Endothelial cell of umbilical vein (primary cell): ENCODE results near the gene NKD2. TPM values are rescaled to one million over a fixed set of nuclear protein-coding genes. Genes with fewer than 3 reads are reported as not detected.

ENCODE experiments used
- BruUV-seq: library from RNA; stranded (reverse); fragments of 400-500 nt; replicated peaks from 2 replicates; lab custom pipeline; 2021; lab: Mats Ljungman, UMichigan
- CTCF ChIA-PET: fragments of 300-600, 350-600 bp; sonication (Branson Sonifier 250); formaldehyde crosslinking; loops from one replicate; lab custom pipeline; 2021; ENCODE audit warnings: antibody characterized with exemption, inconsistent platforms; lab: Charles Lee
- POLR2A ChIA-PET: fragments of 300-600, 350-600 bp; sonication (Branson Sonifier 250); formaldehyde crosslinking; loops from one replicate; lab custom pipeline; 2021; ENCODE audit warnings: antibody characterized with exemption, inconsistent platforms; lab: Charles Lee
- DNase-seq: peaks from one replicate; pipeline ENCODE4 v3.0.0-alpha.2; 2011; ENCODE audit warnings: low read depth, low spot score
- FAIRE-seq: peaks from 2 replicates; lab custom pipeline; 2011; peaks lifted over from hg19 to GRCh38; lab: Jason Lieb, UNC
- H2AFZ ChIP-seq: 2 replicates; pipeline ENCODE4 v1.6.0; 2012; ENCODE audit warnings: low read depth, low read length, control low read depth, inconsistent platforms
- H3K27ac ChIP-seq: 2 replicates; pipeline ENCODE4 v1.5.1; 2011; ENCODE audit warnings: low read depth, mild to moderate bottlenecking, control low read depth, low read length, moderate library complexity; ENCODE audit not compliant: insufficient read depth
- H3K27me3 ChIP-seq, 2 experiments: 2 replicates each; pipeline versions ENCODE4 v1.6.0 to v1.6.1; 2011; ENCODE audit warnings: low read length in 2 of 2, mixed read lengths in 1 of 2; ENCODE audit not compliant: control insufficient read depth in 2 of 2, insufficient read depth in 2 of 2
- H3K36me3 ChIP-seq, 2 experiments: 2 replicates in 1 of 2; 3 replicates in 1 of 2; pipeline ENCODE4 v1.5.1; 2011; ENCODE audit warnings: low read length in 2 of 2, mild to moderate bottlenecking in 1 of 2, moderate library complexity in 1 of 2; ENCODE audit not compliant: control insufficient read depth in 2 of 2, insufficient read depth in 2 of 2; ENCODE audit errors: extremely low read depth in 1 of 2
- H3K4me1 ChIP-seq: 3 replicates; pipeline ENCODE4 v1.5.1; 2011; ENCODE audit warnings: mild to moderate bottlenecking, low read length; ENCODE audit not compliant: control insufficient read depth, insufficient read depth; ENCODE audit errors: extremely low read depth
- H3K4me2 ChIP-seq: 2 replicates; pipeline ENCODE4 v1.6.1; 2011; ENCODE audit warnings: low read length, control low read depth, mixed read lengths; ENCODE audit not compliant: insufficient read depth
- H3K4me3 ChIP-seq, 3 experiments: fragments of 200-600 bp in 1 of 3; sonication (generic), shearing (Covaris generic) in 1 of 3; replicated peaks in 1 of 3; 2 replicates each; pipeline ENCODE4 v1.5.1; 2011 to 2016; ENCODE audit warnings: control low read depth in 3 of 3, low read length in 3 of 3, mild to moderate bottlenecking in 2 of 3, inconsistent platforms in 1 of 3, low read depth in 1 of 3, moderate library complexity in 1 of 3; ENCODE audit not compliant: insufficient read depth in 1 of 3
- H3K79me2 ChIP-seq: 2 replicates; pipeline ENCODE4 v1.6.0; 2012; ENCODE audit warnings: low read length, inconsistent platforms; ENCODE audit not compliant: control insufficient read depth, insufficient read depth
- H3K9ac ChIP-seq: replicated peaks from 2 replicates; pipeline ENCODE3; 2011; ENCODE audit warnings: low read length, control low read depth; ENCODE audit not compliant: insufficient read depth; ENCODE audit errors: extremely low read depth
- H3K9me1 ChIP-seq: replicated peaks from 3 replicates; pipeline ENCODE4 v1.6.0; 2011; ENCODE audit warnings: mild to moderate bottlenecking, low read length; ENCODE audit not compliant: control insufficient read depth, insufficient read depth; ENCODE audit errors: extremely low read depth
- H3K9me3 ChIP-seq: replicated peaks from 2 replicates; pipeline ENCODE4 v1.5.1; 2012; ENCODE audit warnings: low read length, inconsistent platforms; ENCODE audit not compliant: control insufficient read depth, insufficient read depth
- H4K20me1 ChIP-seq: replicated peaks from 2 replicates; pipeline ENCODE3; 2011; ENCODE audit warnings: mild to moderate bottlenecking, low read length; ENCODE audit not compliant: control insufficient read depth, insufficient read depth; ENCODE audit errors: extremely low read depth
- EZH2 ChIP-seq: IDR thresholded peaks from 2 replicates; pipeline ENCODE4 v1.6.1; 2012; ENCODE audit warnings: borderline replicate concordance, low read depth, mild to moderate bottlenecking, moderate library complexity, low read length, inconsistent platforms; ENCODE audit not compliant: severe bottlenecking
- FOS ChIP-seq: IDR thresholded peaks from 2 replicates; pipeline ENCODE4 v1.6.1; 2011; ENCODE audit warnings: mild to moderate bottlenecking, low read length, moderate library complexity, borderline replicate concordance; ENCODE audit not compliant: insufficient read depth
- GATA2 ChIP-seq: IDR thresholded peaks from 2 replicates; pipeline ENCODE4 v1.7.0; 2011; ENCODE audit warnings: low read depth, mild to moderate bottlenecking, moderate library complexity, mixed read lengths, low read length; ENCODE audit not compliant: insufficient read length, insufficient read depth
- JUN ChIP-seq: IDR thresholded peaks from 2 replicates; pipeline ENCODE4 v1.6.1; 2011; ENCODE audit warnings: borderline replicate concordance, low read depth; ENCODE audit not compliant: insufficient read length, insufficient read depth
- MAX ChIP-seq: IDR thresholded peaks from 2 replicates; pipeline ENCODE4 v1.6.1; 2011; ENCODE audit not compliant: insufficient read depth, insufficient read length
- MYC ChIP-seq: IDR thresholded peaks from one replicate; pipeline ENCODE4 v1.6.1; 2011; ENCODE audit warnings: mild to moderate bottlenecking, low read depth, low read length
- POLR2A ChIP-seq: IDR thresholded peaks from 2 replicates; pipeline ENCODE4 v1.6.1; 2012; ENCODE audit warnings: low read depth, mild to moderate bottlenecking, control low read depth, low read length
- POLR2AphosphoS5 ChIP-seq: IDR thresholded peaks from 2 replicates; pipeline ENCODE4 v1.6.1; 2012; ENCODE audit warnings: low read depth, mild to moderate bottlenecking, control low read depth, low read length, moderate library complexity; ENCODE audit not compliant: insufficient read depth
- dilution Hi-C: fragments of 300-500 bp; cut with MboI; formaldehyde crosslinking; loops from one replicate; pipeline ENCODE4 v1.15.0; 2019; ENCODE audit warnings: low sequenced_read_pairs; ENCODE audit not compliant: extremely low pct_ligation_motif_present
- intact Hi-C: fragments of 100-400 bp; cut with micrococcal nuclease; formaldehyde crosslinking; loops from one replicate; pipeline ENCODE4 v1.10.0; 2022
- polyA plus RNA-seq, 4 experiments: library from polyadenylated mRNA; depleted of rRNA in 3 of 4; stranded (reverse) in 3 of 4; unstranded in 1 of 4; fragments of >200 nt; gene quantifications; 2 replicates each; pipeline versions ENCODE4 v1.2.1 to v1.2.3, GENCODE V29; 2011 to 2012; ENCODE audit warnings: missing spikeins in 1 of 4
- total RNA-seq: library from RNA; stranded (reverse); gene quantifications from 2 replicates; pipeline ENCODE4 v1.2.3, GENCODE V29; 2021
- TF ChIP-seq, protein P1 (sequence below), 2 donors: IDR thresholded peaks; 1 replicate in 1 of 2; 2 replicates in 1 of 2; pipeline ENCODE4 v1.5.1; 2011; ENCODE audit warnings: low read length in 2 of 2, mild to moderate bottlenecking in 2 of 2, moderate library complexity in 2 of 2, control low read depth in 1 of 2, inconsistent platforms in 1 of 2, low read depth in 1 of 2; ENCODE audit not compliant: insufficient read depth in 1 of 2; ENCODE audit errors: extremely low read depth in 1 of 2

The NKD2 gene
- total and polyA plus RNA-seq, 2 donors (not counting 3 experiments of a cell fraction or from before 2014, with no cell fraction given): 0.08 TPM; not detected in 1

DNA sequence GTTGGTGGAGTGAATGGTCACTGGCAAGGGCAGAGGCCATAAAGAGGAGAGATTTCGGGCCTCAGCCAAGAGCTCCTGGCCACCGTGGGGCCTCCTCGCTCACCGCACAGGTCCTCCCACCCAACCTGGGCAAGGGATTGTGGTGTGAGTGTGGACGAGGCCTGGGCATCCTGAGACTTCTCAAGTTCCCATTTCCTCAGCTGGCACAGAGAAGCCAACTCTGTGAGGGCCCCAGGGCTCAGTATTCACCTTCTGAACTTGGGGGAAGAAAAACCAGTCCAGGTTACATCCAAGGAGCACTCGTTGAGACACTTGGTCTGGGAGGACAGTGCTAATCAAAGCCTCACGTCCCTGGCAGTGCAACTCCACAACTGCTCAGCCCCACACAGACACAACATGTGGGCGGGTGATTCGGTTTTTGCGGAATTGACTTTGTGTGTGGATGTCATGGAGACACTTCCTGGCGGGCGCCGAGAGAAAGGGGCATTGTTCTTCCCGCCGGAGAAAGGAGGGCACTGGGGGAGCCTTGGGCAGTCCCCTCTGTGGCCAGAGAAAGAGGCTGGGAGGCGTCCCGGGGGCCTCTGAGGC is 28.5 kb upstream of the NKD2 start:
- intact Hi-C loops: no loop called here
- Histone ChIP-seq H3K27me3 (peaks cover 0 to 9% of the 10 kb centered on the region in 2 experiments), H3K4me3 (no peak overlapping the region), H2AFZ (no peak overlapping the region), H3K9me3 (no peaks in the 10 kb centered on the region), H3K9ac (no peak overlapping the region), H3K79me2 (no peaks in the 10 kb centered on the region), H3K36me3 (no peaks in the 10 kb centered on the region), H3K4me2 (no peak overlapping the region), H3K4me1 (no peaks in the 10 kb centered on the region), H3K9me1 (no peaks in the 10 kb centered on the region), H3K27ac (no peak overlapping the region), H4K20me1 (no peaks in the 10 kb centered on the region)
- DNase-seq (peak; percentile 29), FAIRE-seq (no peak)
- POLR2A ChIA-PET: no interaction called here
- TF ChIP-seq FOS (no peak), MYC (no peak), GATA2 (no peak), POLR2AphosphoS5 (no peak), MAX (no peak), JUN (no peak), EZH2 (no peak), POLR2A (no peak)
- TF ChIP-seq, protein P1, sequence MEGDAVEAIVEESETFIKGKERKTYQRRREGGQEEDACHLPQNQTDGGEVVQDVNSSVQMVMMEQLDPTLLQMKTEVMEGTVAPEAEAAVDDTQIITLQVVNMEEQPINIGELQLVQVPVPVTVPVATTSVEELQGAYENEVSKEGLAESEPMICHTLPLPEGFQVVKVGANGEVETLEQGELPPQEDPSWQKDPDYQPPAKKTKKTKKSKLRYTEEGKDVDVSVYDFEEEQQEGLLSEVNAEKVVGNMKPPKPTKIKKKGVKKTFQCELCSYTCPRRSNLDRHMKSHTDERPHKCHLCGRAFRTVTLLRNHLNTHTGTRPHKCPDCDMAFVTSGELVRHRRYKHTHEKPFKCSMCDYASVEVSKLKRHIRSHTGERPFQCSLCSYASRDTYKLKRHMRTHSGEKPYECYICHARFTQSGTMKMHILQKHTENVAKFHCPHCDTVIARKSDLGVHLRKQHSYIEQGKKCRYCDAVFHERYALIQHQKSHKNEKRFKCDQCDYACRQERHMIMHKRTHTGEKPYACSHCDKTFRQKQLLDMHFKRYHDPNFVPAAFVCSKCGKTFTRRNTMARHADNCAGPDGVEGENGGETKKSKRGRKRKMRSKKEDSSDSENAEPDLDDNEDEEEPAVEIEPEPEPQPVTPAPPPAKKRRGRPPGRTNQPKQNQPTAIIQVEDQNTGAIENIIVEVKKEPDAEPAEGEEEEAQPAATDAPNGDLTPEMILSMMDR (IDR thresholded peaks at IDR 0.05; ENCODE audit: extremely low read depth in 1 of 2, insufficient read depth in 1 of 2, low read depth in 1 of 2, low read length in 2 of 2): no peak
- no TSS peak for BruUV-seq
- CTCF ChIA-PET: no interaction called here
- dilution Hi-C loops: no loop called here
